CD4-positive, alpha-beta T cell (primary cell): ENCODE results near the gene AGBL4. TPM values are rescaled to one million over a fixed set of nuclear protein-coding genes. Genes with fewer than 3 reads are reported as not detected.

Experiments
- ATAC-seq: fragments of 200-7000 bp; cut with Tn5 transposase; one replicate; pipeline ENCODE4 v1.10.0; 2022; ENCODE audit warnings: mild to moderate bottlenecking; ENCODE audit not compliant: poor library complexity
- CTCF ChIA-PET: fragments of 350-600 bp; sonication (Branson Sonifier 250); formaldehyde crosslinking; loops from one replicate; lab custom pipeline; 2021; ENCODE audit warnings: antibody characterized with exemption, inconsistent platforms; lab: Charles Lee
- POLR2A ChIA-PET: fragments of 350-600 bp; sonication (Branson Sonifier 250); formaldehyde crosslinking; loops from one replicate; lab custom pipeline; 2021; ENCODE audit warnings: antibody characterized with exemption, inconsistent platforms; lab: Charles Lee
- DNase-seq, 14 experiments: peaks; one replicate each; pipeline ENCODE4 v3.0.0-alpha.2; 2013 to 2020; ENCODE audit warnings: mixed read lengths in 2 of 14
- H3K27ac ChIP-seq, 2 donors: one replicate each; pipeline versions ENCODE4 v1.5.1 to v1.7.0; 2013; ENCODE audit warnings: low read length in 2 of 2, low read depth in 1 of 2, mild to moderate bottlenecking in 1 of 2
- H3K27me3 ChIP-seq, 2 experiments: 1 replicate in 1 of 2; 2 replicates in 1 of 2; pipeline versions ENCODE4 v1.6.1 to v1.7.0; 2013; ENCODE audit warnings: low read length in 2 of 2, control low read depth in 1 of 2, mild to moderate bottlenecking in 1 of 2, moderate library complexity in 1 of 2; ENCODE audit not compliant: insufficient read depth in 2 of 2, control insufficient read depth in 1 of 2
- H3K36me3 ChIP-seq: one replicate; pipeline ENCODE4 v1.6.1; 2013; ENCODE audit warnings: low read length, control low read depth; ENCODE audit not compliant: insufficient read depth
- H3K4me1 ChIP-seq: one replicate; pipeline ENCODE4 v1.6.1; 2013; ENCODE audit warnings: low read length, control low read depth; ENCODE audit not compliant: insufficient read depth
- H3K4me3 ChIP-seq: one replicate; pipeline ENCODE4 v1.5.1; 2013; ENCODE audit warnings: mild to moderate bottlenecking, low read length, moderate library complexity
- H3K9me3 ChIP-seq, 2 experiments: 1 replicate in 1 of 2; 2 replicates in 1 of 2; pipeline versions ENCODE4 v1.6.1 to v1.7.0; 2013; ENCODE audit warnings: low read length in 2 of 2, mild to moderate bottlenecking in 2 of 2, control low read depth in 1 of 2, moderate library complexity in 1 of 2; ENCODE audit not compliant: control insufficient read depth in 1 of 2, insufficient read depth in 1 of 2
- H3K27ac Mint-ChIP-seq: one replicate; pipeline ENCODE4 v1.8.0; 2020; ENCODE audit warnings: mixed read lengths
- H3K27me3 Mint-ChIP-seq: one replicate; pipeline ENCODE4 v1.8.0; 2021; ENCODE audit warnings: mixed read lengths
- H3K36me3 Mint-ChIP-seq: one replicate; pipeline ENCODE4 v1.8.0; 2021; ENCODE audit warnings: low read depth, mixed read lengths
- H3K4me1 Mint-ChIP-seq: one replicate; pipeline ENCODE4 v1.8.0; 2021; ENCODE audit warnings: low read depth, mixed read lengths
- H3K4me3 Mint-ChIP-seq: one replicate; pipeline ENCODE4 v1.8.0; 2020; ENCODE audit warnings: mild to moderate bottlenecking, mixed read lengths
- H3K9me3 Mint-ChIP-seq: one replicate; pipeline ENCODE4 v1.8.0; 2020; ENCODE audit warnings: mixed read lengths
- CTCF ChIP-seq: fragments of 200-600 bp; IDR thresholded peaks from one replicate; pipeline ENCODE4 v1.8.0; 2022; ENCODE audit warnings: antibody characterized with exemption, mild to moderate bottlenecking
- intact Hi-C, 2 experiments: fragments of 100-400 bp; cut with DNase I in 1 of 2; cut with micrococcal nuclease in 1 of 2; formaldehyde crosslinking; loops; one replicate each; pipeline versions ENCODE4 v1.15.1 to v1.9.0; 2023 to 2025; cut with DNase I, micrococcal nuclease
- total RNA-seq, 174 experiments: library from RNA in 2 of 174; stranded (reverse) in 2 of 174; gene quantifications; one replicate each; pipeline ENCODE4 v1.2.3 and lab custom pipeline; 2021 to 2026

Gene AGBL4
- total RNA-seq, 2 experiments from 2014 or later = 0.11 TPM; not detected in 1

GRCh38 chr1:48889615-48890014, 1134.1 kb downstream of the AGBL4 start:
- intact Hi-C loops = no loop called here
- POLR2A ChIA-PET = no interaction called here
- Histone ChIP-seq H3K36me3 (no peaks in the 10 kb centered on the region), H3K27me3 (peaks cover 0 to 2% of the 10 kb centered on the region in 2 experiments), H3K4me1 (no peaks in the 10 kb centered on the region), H3K9me3 (peaks cover 0 to 4% of the 10 kb centered on the region in 2 experiments), H3K4me3 (no peak overlapping the region), H3K27ac (no peak overlapping the region)
- no peak for TF ChIP-seq CTCF
- no peaks in the 10 kb centered on the region for H3K36me3 Mint-ChIP-seq
- no peak for ATAC-seq
- CTCF ChIA-PET = no interaction called here
- H3K27ac Mint-ChIP-seq = no peak overlapping the region
- H3K27me3 Mint-ChIP-seq = peaks cover 1% of the 10 kb centered on the region
- H3K4me1 Mint-ChIP-seq = no peaks in the 10 kb centered on the region
- no peaks in the 10 kb centered on the region for H3K9me3 Mint-ChIP-seq
- no peak overlapping the region for H3K4me3 Mint-ChIP-seq
- no peak for DNase-seq

- H3K4me1 ChIP-seq = no peaks in the 10 kb centered on the region
- no peak overlapping the region for H3K4me3 ChIP-seq
- no peak for TF ChIP-seq CTCF
- no peaks in the 10 kb centered on the region for H3K4me1 Mint-ChIP-seq
- no peak overlapping the region for H3K27ac Mint-ChIP-seq
- peaks cover 0 to 5% of the 10 kb centered on the region in 2 experiments for H3K27me3 ChIP-seq
- intact Hi-C loops = no loop called here
- POLR2A ChIA-PET = no interaction called here
- peaks cover 4% of the 10 kb centered on the region for H3K27me3 Mint-ChIP-seq
- no peaks in the 10 kb centered on the region for H3K36me3 Mint-ChIP-seq
- H3K9me3 ChIP-seq = peaks cover 0 to 4% of the 10 kb centered on the region in 2 experiments
- DNase-seq (no peak), ATAC-seq (no peak)
- CTCF ChIA-PET = no interaction called here
- H3K4me3 Mint-ChIP-seq = no peak overlapping the region
- no peak overlapping the region for H3K27ac ChIP-seq
- H3K9me3 Mint-ChIP-seq = no peaks in the 10 kb centered on the region
- H3K36me3 ChIP-seq = no peaks in the 10 kb centered on the region
Measured at GRCh38 chr1:48889082-48889481, 1134.7 kb downstream of the AGBL4 start.

- ChIA-PET POLR2A (no interaction called here), CTCF (no interaction called here)
- Mint-ChIP-seq H3K4me3 (no peak overlapping the region), H3K27me3 (peaks cover 4% of the 10 kb centered on the region), H3K27ac (no peak overlapping the region), H3K9me3 (no peaks in the 10 kb centered on the region), H3K36me3 (no peaks in the 10 kb centered on the region), H3K4me1 (no peaks in the 10 kb centered on the region)
- TF ChIP-seq CTCF = no peak
- Histone ChIP-seq H3K27me3 (peaks cover 0 to 5% of the 10 kb centered on the region in 2 experiments), H3K27ac (no peak overlapping the region), H3K4me1 (no peaks in the 10 kb centered on the region), H3K4me3 (no peak overlapping the region), H3K9me3 (no peaks in the 10 kb centered on the region), H3K36me3 (no peaks in the 10 kb centered on the region)
- no peak for DNase-seq
- ATAC-seq = no peak
- intact Hi-C loops = no loop called here
Measured at GRCh38 chr1:48887796-48888195, 1136.0 kb downstream of the AGBL4 start.
